C4-2B (cell line): ENCODE measurements around the gene MYH10.
"Not testable (repeated sequence)": the region's sequence is repeated elsewhere in the genome, so short reads cannot be mapped to it uniquely, and the experiment has no call there.

Source experiments
- ZFX ChIP-seq: fragments of 450-650 bp; IDR thresholded peaks from 2 replicates; pipeline ENCODE4 v1.6.1; 2017
- TF ChIP-seq, protein P1 (sequence below): fragments of 450-650 bp; conservative IDR thresholded peaks from 2 replicates; pipeline ENCODE4 v1.5.1; 2017; ENCODE audit warnings: mild to moderate bottlenecking

GRCh38 chr17:8539976-8540375, 90.5 kb downstream of the MYH10 start:
- TF ChIP-seq, protein P1, sequence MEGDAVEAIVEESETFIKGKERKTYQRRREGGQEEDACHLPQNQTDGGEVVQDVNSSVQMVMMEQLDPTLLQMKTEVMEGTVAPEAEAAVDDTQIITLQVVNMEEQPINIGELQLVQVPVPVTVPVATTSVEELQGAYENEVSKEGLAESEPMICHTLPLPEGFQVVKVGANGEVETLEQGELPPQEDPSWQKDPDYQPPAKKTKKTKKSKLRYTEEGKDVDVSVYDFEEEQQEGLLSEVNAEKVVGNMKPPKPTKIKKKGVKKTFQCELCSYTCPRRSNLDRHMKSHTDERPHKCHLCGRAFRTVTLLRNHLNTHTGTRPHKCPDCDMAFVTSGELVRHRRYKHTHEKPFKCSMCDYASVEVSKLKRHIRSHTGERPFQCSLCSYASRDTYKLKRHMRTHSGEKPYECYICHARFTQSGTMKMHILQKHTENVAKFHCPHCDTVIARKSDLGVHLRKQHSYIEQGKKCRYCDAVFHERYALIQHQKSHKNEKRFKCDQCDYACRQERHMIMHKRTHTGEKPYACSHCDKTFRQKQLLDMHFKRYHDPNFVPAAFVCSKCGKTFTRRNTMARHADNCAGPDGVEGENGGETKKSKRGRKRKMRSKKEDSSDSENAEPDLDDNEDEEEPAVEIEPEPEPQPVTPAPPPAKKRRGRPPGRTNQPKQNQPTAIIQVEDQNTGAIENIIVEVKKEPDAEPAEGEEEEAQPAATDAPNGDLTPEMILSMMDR = not testable (repeated sequence)
- not testable (repeated sequence) for TF ChIP-seq ZFX
